SK-N-DZ (cell line): ENCODE results near the gene RNU1-4.
"Not testable (repeated sequence)": the region's sequence is repeated elsewhere in the genome, so short reads cannot be mapped to it uniquely, and the experiment has no call there.

Source experiments
- DNase-seq: peaks from one replicate; pipeline ENCODE4 v3.0.0-alpha.2; 2015; ENCODE audit warnings: low spot score

The RNU1-4 gene

DNA sequence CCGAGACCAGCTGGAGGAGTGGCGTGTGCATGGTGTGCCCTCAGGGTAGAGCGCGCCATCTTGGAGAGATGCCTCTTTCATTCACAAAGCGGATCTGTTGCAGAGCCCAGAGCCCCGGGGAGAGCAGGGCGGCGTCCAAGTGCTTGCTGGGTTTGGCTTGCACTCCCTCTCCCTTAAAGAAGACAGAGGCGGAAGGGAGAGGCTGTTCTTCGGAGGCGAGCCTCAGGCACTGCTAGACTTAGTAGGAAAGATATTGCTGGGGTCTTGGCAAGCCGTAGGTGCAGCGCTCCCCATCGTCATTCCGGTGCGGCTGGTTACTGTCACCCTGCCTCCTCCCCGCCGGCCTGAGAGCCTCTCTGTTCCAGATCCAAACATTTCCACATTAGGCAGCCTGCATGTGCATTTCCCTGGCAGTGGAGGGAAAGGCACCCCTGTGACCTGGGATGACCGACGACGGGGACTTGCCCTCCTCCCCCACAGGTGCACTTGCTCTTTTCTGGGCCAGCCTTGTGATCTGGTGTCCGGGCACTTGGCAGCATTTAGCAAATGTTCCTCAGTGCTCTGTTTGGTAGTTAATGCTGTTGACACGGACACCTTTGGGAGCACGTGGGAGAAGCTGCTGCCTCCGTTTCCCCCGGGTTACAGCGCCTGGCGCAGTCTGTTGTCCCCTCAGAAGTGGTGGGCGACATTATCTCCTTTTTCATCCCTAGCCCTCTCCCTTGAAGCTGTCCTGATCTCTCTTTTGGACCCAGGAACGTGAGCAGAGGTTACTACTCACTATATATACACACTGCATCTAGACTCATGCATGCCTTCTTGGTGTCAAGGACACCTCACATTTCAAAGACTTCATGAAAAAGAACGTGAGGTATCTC lies 25.7 kb downstream of the RNU1-4 start:
- DNase-seq = not testable (repeated sequence)

DNA sequence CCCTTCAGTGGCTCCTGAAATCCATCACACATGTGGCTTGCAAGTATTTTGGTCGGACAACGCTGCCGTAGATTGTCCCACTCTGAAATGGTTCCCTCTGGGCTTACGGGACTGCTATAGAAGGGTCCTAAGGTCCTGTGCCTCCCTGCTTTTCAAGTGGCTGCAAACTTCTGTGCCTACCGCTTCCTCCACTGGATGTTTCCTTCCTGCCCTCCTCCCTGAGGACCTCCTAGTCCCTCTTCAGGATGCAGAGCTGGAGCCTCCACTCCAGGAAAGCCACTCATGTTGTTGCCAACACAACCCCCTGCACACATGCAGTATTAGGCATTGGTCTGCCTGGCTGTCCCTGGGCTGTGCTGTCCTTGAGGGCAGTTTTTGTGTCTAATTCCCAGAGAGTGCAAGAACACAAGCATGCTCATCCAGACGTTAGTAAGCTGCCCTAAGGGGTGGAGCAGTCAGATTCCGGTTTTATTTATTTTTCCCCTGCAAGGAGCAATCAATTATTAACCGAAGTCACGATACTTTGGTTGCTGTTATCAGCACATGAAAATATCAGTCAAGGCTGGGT lies 26.5 kb downstream of the RNU1-4 start:
- DNase-seq = not testable (repeated sequence)

DNA sequence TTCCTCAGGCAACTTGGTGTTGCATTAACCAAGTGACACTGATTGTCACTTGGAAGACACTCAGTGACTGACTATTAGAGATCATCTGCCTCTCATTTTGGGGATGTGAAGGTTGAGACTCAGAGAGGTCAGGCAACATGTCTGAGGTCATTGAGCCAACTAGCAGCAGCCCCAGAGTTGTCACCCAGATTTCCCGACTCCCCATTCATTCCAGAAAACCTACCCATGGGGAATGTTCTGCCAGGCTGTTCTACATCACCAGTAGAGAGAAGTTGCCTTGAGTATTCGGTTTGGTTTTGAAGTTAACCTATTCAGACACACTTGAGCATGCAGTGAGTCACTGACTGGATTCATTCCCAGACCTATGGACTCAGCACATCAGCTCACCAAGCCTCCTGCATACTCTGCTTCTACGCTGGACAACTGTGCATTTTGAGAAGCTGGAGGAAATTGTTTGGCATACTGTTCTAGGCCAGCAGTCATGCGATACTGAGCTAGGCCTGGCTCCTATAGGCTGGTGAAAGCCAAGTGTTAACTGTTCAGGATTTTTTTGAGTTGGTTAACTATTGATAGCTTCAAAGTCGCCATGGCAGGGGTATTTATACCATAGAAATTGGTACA lies 29.9 kb downstream of the RNU1-4 start:
- not testable (repeated sequence) for DNase-seq

DNA sequence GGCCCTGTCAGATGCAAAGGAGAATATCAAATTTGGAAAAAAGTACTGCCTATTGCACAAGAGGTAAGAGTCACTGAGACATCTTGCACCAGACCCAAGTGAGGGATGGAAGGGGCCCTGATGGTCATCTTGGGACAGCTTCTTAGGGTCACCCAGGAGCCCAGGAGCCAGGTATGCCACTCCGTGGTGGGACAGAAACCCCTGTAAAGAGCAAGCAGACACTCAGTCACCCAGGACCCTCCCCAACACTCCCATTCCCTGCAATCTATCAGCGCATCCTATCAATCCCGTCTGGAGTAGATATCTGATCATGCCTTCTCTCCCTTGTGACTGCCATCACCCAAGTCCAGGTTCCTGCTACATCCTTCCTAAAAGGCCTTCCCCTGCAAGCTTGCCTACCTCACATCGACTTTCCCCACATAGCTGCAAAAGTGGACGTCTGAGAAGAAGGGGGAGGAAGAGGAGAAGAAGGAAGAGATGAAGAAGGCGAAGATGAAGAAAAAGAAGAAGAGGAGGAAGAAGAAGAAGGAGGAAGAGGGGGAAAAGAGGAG lies 30.7 kb downstream of the RNU1-4 start:
- not testable (repeated sequence) for DNase-seq

DNA sequence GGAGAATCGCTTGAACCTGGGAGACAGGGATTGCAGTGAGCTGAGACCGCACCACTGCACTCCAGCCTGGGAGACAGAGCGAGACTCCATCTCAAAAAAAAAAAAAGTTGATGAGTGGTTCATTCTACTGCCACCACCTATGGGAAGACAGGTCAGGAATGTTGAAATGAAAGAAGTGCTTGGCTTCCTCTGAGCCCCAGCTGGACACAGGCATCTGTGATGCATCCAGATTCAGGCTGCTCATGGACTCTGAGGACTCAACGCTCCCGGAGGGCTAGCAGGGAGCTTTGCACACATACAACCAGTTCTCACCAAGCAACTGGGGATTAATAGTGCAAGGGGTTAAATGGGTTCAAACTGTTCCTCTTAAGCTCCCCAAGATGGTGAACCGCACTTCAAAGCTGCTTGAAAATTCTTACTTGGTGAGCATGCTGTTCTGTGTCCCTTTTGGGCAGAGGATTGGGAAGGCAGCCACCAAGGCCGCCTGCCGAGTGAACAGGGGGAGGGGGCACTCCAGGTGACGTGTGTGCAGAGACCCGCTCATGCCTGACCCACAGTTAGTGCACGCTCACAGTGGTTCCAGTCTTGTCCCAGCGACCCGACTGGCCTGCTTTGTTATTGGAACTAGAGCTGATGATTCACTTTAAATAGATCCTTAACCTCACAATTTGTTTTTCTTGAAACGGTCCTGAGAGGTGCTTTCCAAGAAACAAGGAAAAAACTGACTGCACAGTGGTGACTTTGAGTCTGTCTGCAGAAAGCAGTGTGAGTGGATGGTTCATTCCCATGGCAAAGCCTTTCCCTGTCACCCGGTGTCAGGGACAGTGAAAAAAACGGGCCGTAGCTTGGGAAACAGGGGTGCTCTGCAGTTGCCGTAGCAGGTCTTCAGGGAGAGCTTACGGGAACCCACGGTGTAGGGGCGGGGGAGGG lies 32.2 kb downstream of the RNU1-4 start:
- DNase-seq = not testable (repeated sequence)

DNA sequence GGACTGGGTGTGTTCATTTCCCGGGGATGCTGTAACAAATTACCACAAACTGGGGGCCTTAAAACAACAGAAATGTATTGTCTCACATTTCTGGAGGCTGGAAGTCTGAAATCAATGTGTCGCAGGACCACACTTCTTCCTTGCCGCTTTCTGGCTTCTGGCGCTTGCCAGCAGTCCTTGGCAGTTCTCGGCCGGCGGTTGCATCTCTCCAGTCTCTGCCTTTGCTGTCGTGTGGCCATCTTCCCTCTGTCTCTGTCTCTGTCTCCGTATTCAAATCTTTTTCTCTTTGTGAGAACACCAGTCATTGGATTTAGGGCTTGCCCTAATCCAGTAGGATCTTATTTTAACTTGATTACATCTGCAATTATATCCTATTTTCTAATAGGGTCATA lies 32.9 kb downstream of the RNU1-4 start:
- DNase-seq = not testable (repeated sequence)

DNA sequence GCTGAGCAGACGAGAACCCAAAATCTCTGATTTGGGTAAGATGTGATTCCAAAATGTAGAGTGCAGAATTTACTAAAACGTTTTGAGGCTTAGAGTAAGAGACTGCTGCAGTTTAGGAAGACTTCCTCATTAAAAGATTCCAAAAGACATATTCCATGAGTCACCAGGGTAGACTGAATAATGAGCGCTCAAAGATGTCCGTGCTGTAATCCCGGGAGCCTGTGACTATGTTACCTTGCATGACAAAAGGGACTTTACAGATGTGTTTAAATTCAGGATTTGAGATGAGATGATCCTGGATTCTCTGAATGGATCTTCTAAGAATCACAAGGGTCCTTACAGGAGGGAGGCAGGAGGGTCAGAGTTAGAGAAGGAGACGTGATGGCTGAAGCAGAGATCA lies 33.4 kb downstream of the RNU1-4 start:
- not testable (repeated sequence) for DNase-seq

DNA sequence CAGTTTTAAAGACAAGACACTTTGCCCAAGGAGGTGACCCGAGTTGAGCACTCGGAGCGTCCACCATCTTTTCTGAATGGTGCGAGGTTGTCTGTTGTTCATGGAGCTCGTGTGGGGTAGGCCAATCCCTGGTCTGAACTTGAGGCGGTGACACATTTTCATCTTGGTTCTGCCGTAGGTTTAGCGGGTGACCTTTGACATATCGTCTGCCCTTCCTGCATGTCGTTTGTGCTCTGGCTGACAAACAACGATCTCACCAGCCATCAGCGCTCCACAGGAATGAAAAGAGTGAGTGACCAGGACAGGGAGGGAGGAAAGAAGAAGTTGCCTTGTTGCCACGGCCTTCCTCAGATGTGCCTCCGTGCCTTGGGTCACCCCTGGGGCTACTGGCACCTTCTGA lies 34.5 kb downstream of the RNU1-4 start:
- not testable (repeated sequence) for DNase-seq

DNA sequence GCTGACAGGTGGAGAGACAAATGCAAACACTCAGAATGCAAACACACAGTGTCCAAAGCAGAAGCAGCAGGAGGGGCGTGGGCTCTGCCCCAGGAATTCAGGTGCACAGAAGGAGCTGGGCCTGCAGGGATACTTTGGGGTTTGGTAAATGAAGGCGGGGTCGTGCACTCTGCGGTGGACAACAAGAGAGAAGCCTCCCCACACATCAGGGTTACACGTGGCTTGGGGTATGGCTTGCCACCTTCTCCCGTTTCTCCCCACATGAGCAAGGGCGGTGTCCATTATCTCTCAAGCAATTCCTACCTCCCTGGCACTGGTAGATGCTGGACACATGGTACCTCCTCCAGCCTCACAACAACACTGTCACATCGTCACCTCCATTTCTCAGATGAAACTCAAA lies 35.0 kb downstream of the RNU1-4 start:
- DNase-seq = not testable (repeated sequence)

DNA sequence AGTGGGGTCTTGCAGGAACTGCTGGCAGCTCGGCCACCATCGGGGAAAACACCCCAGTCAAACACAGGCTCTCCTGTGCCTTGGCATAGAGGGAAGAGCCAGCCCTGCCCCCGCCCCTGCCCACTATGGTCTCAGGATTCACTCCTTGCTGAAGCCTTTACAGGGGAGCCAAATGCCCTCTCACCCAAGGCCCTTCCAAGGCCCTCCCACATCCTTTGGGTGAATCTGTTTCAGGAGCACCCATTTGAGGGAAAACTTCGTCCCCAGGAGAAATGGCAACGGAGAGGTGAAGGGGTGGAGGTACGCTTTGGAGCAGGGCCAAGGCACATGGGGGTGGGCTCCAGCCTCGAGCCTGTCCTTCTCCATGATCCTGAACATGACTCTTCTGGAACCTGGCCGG lies 35.9 kb downstream of the RNU1-4 start:
- DNase-seq = not testable (repeated sequence)

DNA sequence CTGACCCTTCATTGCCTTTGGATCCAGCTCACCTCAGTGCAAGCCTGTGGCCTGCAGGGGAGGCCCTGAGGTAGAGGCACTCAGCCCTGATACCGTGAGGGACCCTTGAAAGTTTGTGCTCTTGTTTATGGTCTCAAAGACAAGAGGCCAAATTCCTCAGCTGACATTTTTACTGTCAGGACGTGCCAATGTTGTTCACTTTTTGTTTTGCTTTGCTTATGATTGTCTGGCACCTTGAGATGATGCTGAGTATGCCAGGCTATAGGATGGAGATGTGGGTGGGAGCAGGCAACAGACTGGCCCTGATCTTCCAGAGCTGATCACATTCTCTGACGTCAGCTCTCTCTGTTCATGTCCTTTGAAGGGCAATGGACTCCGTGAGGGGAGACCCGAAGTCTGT lies 36.5 kb downstream of the RNU1-4 start:
- not testable (repeated sequence) for DNase-seq

DNA sequence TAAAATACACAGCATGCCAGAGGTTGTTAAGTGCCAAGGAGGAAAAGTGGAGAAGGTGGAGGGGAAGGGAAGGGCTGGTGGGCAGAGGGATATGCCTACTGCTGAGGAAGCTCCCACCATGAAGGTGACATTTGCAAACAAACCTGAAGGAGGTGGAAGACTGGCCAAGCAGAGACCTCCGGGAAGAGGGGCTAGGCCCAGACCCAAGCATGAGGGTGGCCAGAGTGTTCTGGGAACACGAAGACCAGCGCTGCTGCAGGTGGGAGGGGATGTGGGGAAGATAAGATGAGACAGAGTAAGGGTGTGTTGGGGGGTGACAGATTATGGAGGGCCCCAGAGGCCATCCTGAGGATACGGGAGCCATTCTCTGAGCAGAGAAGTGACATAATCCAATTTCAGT lies 37.5 kb downstream of the RNU1-4 start:
- DNase-seq = not testable (repeated sequence)

DNA sequence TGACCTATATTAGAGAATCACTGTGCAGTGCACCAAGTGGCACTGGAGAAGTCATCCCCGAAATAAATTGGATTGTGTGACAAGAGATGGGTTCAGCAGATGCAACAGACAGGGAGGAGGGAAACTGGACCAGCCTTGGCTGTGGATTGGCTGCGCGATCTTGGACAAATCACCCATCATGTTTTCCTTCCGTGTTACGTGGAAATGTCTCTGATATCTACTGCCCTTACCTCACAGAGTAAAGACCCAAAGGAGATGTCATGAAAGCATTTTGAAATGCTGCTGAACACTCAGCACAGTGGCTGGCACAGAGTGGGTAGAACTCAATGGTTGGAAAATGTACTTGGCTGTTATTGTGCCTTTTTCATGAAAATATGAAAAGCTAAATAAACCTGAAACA lies 39.2 kb downstream of the RNU1-4 start:
- not testable (repeated sequence) for DNase-seq

DNA sequence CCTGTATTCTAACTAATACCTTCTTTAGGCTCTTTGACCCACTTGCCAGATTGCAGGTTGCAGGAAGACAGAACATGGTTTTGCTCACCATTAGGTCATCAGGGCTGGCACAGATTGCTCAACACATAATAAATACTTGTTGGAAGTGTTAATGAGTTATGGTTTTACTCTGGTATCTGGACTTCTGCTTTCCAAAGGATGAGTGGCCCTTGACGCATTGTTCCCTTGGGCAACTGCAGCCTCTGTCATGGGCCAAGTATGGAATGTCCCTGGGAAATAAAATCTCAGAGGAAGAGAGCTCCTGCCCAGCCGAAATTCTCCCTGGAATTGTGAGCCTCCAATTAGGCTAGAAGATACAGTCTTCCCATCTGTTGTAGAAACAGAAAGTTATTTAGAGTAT lies 40.7 kb downstream of the RNU1-4 start:
- not testable (repeated sequence) for DNase-seq

DNA sequence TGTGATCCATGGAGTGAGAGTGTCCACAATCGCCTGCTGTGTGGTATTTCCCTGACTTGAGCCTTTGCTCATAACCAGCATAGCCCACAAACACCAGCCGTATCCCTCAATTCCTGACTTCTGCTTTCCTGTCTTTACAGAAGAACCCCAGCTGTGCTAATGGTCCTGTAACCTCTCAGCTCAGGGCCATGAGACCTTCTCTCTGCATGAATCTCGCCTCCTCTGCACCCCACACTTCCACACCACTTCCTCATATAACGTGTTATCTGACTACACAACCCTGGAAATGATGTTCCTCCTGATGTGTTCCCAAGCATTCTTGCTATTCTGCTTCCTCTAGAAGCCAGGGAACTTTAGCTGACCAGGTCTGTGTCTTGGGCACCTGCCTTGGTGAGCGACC lies 41.3 kb downstream of the RNU1-4 start:
- DNase-seq = not testable (repeated sequence)

DNA sequence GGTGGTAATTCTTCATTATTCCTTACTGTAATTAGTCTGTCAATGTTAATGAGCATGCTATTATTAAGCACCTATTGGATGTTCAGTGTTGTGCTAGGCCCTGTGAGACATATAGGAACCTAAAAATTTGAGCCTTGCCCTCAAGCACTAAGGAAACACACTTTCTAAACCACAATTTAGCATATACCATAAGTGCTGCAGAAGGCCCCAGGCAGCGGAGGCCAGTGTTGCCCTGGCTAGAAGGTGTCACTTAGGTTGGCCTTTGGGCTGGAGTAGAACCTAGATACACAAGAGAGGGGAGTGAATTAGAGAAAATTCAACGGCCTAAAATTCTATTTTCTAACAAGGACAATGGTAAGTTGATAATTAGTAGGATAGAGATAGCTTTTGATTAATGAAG lies 44.6 kb downstream of the RNU1-4 start:
- not testable (repeated sequence) for DNase-seq

DNA sequence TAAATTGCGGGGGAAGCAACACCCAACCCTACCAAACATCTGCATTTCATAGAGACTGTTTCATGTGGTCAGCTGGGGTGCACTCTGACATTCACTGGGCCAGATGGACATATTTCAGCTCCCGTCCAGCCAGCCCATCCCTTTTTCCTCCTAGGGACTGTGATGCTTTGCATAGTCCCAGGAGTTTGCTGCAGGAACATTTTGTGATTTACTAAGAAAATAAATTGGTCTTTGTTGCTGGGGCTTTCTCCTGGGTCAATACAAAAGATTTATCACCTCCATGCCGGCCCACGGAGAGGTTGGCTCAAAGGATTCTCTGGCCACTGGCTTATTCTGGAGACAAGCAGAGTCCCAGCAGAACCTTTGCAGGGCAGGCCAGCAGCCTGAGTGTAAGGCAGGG lies 46.0 kb downstream of the RNU1-4 start:
- DNase-seq = not testable (repeated sequence)

DNA sequence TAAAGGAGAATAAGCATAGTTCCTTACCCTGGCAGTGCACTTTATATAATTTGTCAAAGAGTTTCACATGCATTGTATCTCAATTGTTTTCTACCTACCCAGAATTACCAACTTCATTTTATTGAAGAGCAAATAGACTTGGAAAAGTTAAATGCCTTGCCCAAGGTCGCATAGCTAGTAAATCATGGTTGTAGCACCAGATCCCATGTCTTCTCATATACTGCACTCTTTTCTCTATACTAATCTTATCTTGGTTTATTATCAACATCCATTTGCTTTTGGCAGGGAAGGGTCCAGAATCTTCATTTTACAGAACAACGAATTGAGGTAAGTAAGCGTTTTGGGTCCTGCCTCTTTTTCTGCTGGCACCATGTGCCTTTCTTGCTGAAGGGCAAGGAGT lies 46.9 kb downstream of the RNU1-4 start:
- DNase-seq = not testable (repeated sequence)

DNA sequence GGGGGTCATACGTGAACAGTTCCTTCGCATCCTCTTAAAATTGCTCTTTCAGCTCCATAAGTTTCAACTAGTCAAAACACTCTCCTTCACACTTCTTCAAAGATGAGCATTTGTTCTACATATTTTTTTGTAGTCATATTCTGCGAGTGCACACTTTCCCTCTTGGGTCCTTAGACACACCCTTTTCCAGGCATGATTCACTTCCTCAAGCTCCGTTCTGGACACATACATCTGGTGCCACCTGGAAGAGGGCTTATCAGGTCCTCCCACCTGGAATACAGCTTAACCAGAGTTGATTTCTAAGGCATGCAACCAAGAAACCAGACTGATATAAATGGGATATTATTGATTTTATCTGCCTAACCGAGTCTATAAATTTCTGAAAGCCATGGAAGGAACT lies 47.4 kb downstream of the RNU1-4 start:
- not testable (repeated sequence) for DNase-seq
